Loucy (cell line): Measurements from ENCODE around the gene A2M.

Experiments
- H2AFZ ChIP-seq: fragments of 200-600 bp; sonication (generic); 2 replicates; pipeline ENCODE4 v1.6.0; 2016; ENCODE audit warnings: antibody characterized with exemption, mild to moderate bottlenecking, low read length, moderate library complexity
- H3F3A ChIP-seq: fragments of 200-600 bp; 2 replicates; pipeline ENCODE4 v1.6.0; 2016; ENCODE audit warnings: antibody characterized with exemption, low read depth, mild to moderate bottlenecking
- H3K27me3 ChIP-seq: fragments of 200-600 bp; sonication (generic); 2 replicates; pipeline ENCODE4 v1.6.1; 2014; ENCODE audit warnings: low read length, mild to moderate bottlenecking; ENCODE audit not compliant: insufficient read depth, poor library complexity, severe bottlenecking
- H3K36me3 ChIP-seq: fragments of 200-600 bp; sonication (generic); 2 replicates; pipeline ENCODE4 v1.6.1; 2016; ENCODE audit warnings: low read length; ENCODE audit not compliant: insufficient read depth
- H3K4me1 ChIP-seq: fragments of 200-600 bp; sonication (generic); 2 replicates; pipeline ENCODE4 v1.5.1; 2014; ENCODE audit warnings: low read length, mild to moderate bottlenecking; ENCODE audit not compliant: insufficient read depth, poor library complexity, severe bottlenecking
- H3K4me2 ChIP-seq: fragments of 200-600 bp; sonication (generic); 2 replicates; pipeline ENCODE4 v1.6.0; 2014; ENCODE audit warnings: antibody characterized with exemption, low read length, low read depth, mild to moderate bottlenecking; ENCODE audit not compliant: poor library complexity, severe bottlenecking
- H3K4me3 ChIP-seq: fragments of 200-600 bp; sonication (generic); 2 replicates; pipeline ENCODE4 v1.5.1; 2014; ENCODE audit warnings: low read length, mild to moderate bottlenecking, mixed read lengths; ENCODE audit not compliant: poor library complexity, severe bottlenecking
- H3K79me2 ChIP-seq: fragments of 200-600 bp; sonication (generic); 2 replicates; pipeline ENCODE4 v1.6.1; 2014; ENCODE audit warnings: low read length; ENCODE audit not compliant: insufficient read depth
- H3K9ac ChIP-seq: fragments of 200-600 bp; sonication (generic); 2 replicates; pipeline ENCODE4 v1.6.0; 2014; ENCODE audit warnings: mild to moderate bottlenecking, low read depth, low read length, moderate library complexity; ENCODE audit not compliant: poor library complexity, severe bottlenecking
- H3K9me2 ChIP-seq: fragments of 200-600 bp; sonication (generic); replicated peaks from 2 replicates; pipeline ENCODE4 v1.6.1; 2016; ENCODE audit warnings: low read depth, low read length, mixed read lengths
- H3K9me3 ChIP-seq: fragments of 200-600 bp; sonication (generic); 2 replicates; pipeline ENCODE4 v1.6.1; 2014; ENCODE audit warnings: mild to moderate bottlenecking, antibody characterized with exemption, low read length, low read depth; ENCODE audit not compliant: insufficient read depth
- H4K20me1 ChIP-seq: fragments of 200-600 bp; sonication (generic); 2 replicates; pipeline ENCODE4 v1.6.0; 2014; ENCODE audit warnings: antibody characterized with exemption, low read length, mild to moderate bottlenecking; ENCODE audit not compliant: insufficient read depth, poor library complexity, severe bottlenecking
- CTCF ChIP-seq: fragments of 200-600 bp; sonication (generic); conservative IDR thresholded peaks from 2 replicates; pipeline ENCODE4 v1.5.1; 2014; ENCODE audit warnings: mild to moderate bottlenecking, antibody characterized with exemption, low read length
- EZH2phosphoT487 ChIP-seq: fragments of 200-600 bp; IDR thresholded peaks from 2 replicates; pipeline ENCODE4 v1.6.1; 2018; ENCODE audit warnings: antibody characterized with exemption, mild to moderate bottlenecking, moderate library complexity, borderline replicate concordance

A2M gene

GRCh38 chr12:9076733-9077132 is 39.0 kb downstream of the A2M start:
- H3K9me3 ChIP-seq: no peaks in the 10 kb centered on the region
- no peaks in the 10 kb centered on the region for H3K4me1 ChIP-seq
- no peak overlapping the region for H3K4me3 ChIP-seq
- no peaks in the 10 kb centered on the region for H3K79me2 ChIP-seq
- H3K4me2 ChIP-seq: no peak overlapping the region
- TF ChIP-seq CTCF (no peak), EZH2phosphoT487 (no peak)
- H4K20me1 ChIP-seq: no peaks in the 10 kb centered on the region
- no peaks in the 10 kb centered on the region for H3K27me3 ChIP-seq
- no peaks in the 10 kb centered on the region for H3K9me2 ChIP-seq
- no peak overlapping the region for H3K9ac ChIP-seq
- H3K36me3 ChIP-seq: no peaks in the 10 kb centered on the region
- H3F3A ChIP-seq: no peaks in the 10 kb centered on the region
- no peak overlapping the region for H2AFZ ChIP-seq

GRCh38 chr12:9075138-9075535 is 40.6 kb downstream of the A2M start:
- Histone ChIP-seq H3F3A (no peaks in the 10 kb centered on the region), H3K79me2 (no peaks in the 10 kb centered on the region), H4K20me1 (no peaks in the 10 kb centered on the region), H3K9me2 (no peaks in the 10 kb centered on the region), H3K27me3 (no peaks in the 10 kb centered on the region), H3K4me1 (no peaks in the 10 kb centered on the region), H3K9me3 (no peaks in the 10 kb centered on the region), H3K36me3 (no peaks in the 10 kb centered on the region), H3K9ac (no peak overlapping the region), H3K4me3 (no peak overlapping the region), H3K4me2 (no peak overlapping the region), H2AFZ (no peak overlapping the region)
- no peak for TF ChIP-seq EZH2phosphoT487
- TF ChIP-seq CTCF: no peak

- TF ChIP-seq EZH2phosphoT487: no peak
- no peak for TF ChIP-seq CTCF
- Histone ChIP-seq H3K9me2 (no peaks in the 10 kb centered on the region), H3K9me3 (no peaks in the 10 kb centered on the region), H3K4me1 (no peaks in the 10 kb centered on the region), H3K36me3 (no peaks in the 10 kb centered on the region), H3F3A (no peaks in the 10 kb centered on the region), H3K79me2 (no peaks in the 10 kb centered on the region), H2AFZ (no peak overlapping the region), H3K27me3 (no peaks in the 10 kb centered on the region), H3K4me3 (no peak overlapping the region), H3K4me2 (no peak overlapping the region), H3K9ac (no peak overlapping the region), H4K20me1 (no peaks in the 10 kb centered on the region)
Observed at GRCh38 chr12:9074484-9075137, 41.1 kb downstream of the A2M start.
